ENCODE data around the gene METAP1D.

DNA sequence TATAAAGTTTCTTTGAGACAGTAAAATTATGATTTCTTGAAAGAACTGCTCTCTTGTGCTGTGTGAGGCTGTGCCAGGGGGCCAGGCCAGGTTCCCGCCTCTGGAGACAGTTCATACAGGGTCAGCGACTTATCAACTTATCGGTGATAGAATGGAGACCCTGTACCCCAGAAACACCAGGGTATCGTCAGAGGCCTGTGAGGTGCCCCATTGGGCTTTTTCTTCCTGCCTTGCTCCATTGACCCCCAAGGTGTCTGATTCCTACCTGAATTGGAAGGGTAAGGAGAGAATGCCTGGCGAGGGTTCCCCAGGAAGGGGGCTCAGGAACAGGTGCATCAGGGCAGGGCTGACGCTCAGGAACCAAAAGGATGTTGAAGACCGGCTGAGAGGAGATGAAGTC lies 89.9 kb downstream of the METAP1D start:
- TF ChIP-seq HMGXB4 (CRISPR knock-in tag; IDR thresholded peaks at IDR 0.05; ENCODE audit: borderline replicate concordance) (no peak), BHLHE40 (IDR thresholded peaks at IDR 0.05; ENCODE audit: low read depth, low read length) (no peak), POLR2A (IDR thresholded peaks at IDR 0.05; ENCODE audit: low read length) (no peak)
- TF ChIP-seq, protein P1, sequence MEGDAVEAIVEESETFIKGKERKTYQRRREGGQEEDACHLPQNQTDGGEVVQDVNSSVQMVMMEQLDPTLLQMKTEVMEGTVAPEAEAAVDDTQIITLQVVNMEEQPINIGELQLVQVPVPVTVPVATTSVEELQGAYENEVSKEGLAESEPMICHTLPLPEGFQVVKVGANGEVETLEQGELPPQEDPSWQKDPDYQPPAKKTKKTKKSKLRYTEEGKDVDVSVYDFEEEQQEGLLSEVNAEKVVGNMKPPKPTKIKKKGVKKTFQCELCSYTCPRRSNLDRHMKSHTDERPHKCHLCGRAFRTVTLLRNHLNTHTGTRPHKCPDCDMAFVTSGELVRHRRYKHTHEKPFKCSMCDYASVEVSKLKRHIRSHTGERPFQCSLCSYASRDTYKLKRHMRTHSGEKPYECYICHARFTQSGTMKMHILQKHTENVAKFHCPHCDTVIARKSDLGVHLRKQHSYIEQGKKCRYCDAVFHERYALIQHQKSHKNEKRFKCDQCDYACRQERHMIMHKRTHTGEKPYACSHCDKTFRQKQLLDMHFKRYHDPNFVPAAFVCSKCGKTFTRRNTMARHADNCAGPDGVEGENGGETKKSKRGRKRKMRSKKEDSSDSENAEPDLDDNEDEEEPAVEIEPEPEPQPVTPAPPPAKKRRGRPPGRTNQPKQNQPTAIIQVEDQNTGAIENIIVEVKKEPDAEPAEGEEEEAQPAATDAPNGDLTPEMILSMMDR (IDR thresholded peaks at IDR 0.05), result no peak
